ENCODE measurements around the gene TXNRD3.

Gene TXNRD3

GRCh38 chr3:126654571-126655383 lies at the start of gene TXNRD3:
Gene TXNRD3 (minus strand): TSS chr3:126655124.
- peaks cover 3 to 6% of the 10 kb centered on the region in 2 donors for H3K27me3 ChIP-seq (ENCODE audit: control insufficient read depth in 2 of 2, insufficient read depth in 2 of 2, low read length in 2 of 2)
- peak within 1 kb of the TSS; percentile 0 to 82 for H3K9ac ChIP-seq (ENCODE audit: low read depth in 1 of 2, low read length in 2 of 2)
- peaks cover 0 to 3% of the 10 kb centered on the region in 2 donors for H3K4me1 ChIP-seq (ENCODE audit: control insufficient read depth in 2 of 2, insufficient read depth in 2 of 2, low read length in 2 of 2)
- peak within 1 kb of the TSS; percentile 76 to 85 for H3K4me3 ChIP-seq (ENCODE audit: low read length in 2 of 2)
- H3K9me3 ChIP-seq (ENCODE audit: control insufficient read depth in 2 of 2, low read length in 2 of 2), result peaks cover 0 to 1% of the 10 kb centered on the region in 2 donors
- no peaks in the 10 kb centered on the region for H3K36me3 ChIP-seq (ENCODE audit: control insufficient read depth in 2 of 2, insufficient read depth in 2 of 2, low read length in 2 of 2)
- peak within 1 kb of the TSS; percentile 1 to 61 for H3K27ac ChIP-seq (ENCODE audit: low read depth in 2 of 2, low read length in 2 of 2)

GRCh38 chr3:126703512-126704493 lies 48.9 kb upstream of the TXNRD3 start, which contains the start of gene CHCHD6:
Gene CHCHD6 (plus strand): TSS chr3:126704240. CDS start chr3:126704313, 73 bp downstream.
- H3K27me3 ChIP-seq (ENCODE audit: control insufficient read depth in 2 of 2, insufficient read depth in 2 of 2, low read length in 2 of 2), result no peaks in the 10 kb centered on the region
- H3K9me3 ChIP-seq (ENCODE audit: control insufficient read depth in 2 of 2, low read length in 2 of 2), result no peaks in the 10 kb centered on the region
- H3K27ac ChIP-seq (ENCODE audit: low read depth in 2 of 2, low read length in 2 of 2), result no peak within 1 kb of the TSS
- H3K4me1 ChIP-seq (ENCODE audit: control insufficient read depth in 2 of 2, insufficient read depth in 2 of 2, low read length in 2 of 2), result peaks cover 5 to 11% of the 10 kb centered on the region in 2 donors
- H3K36me3 ChIP-seq (ENCODE audit: control insufficient read depth in 2 of 2, insufficient read depth in 2 of 2, low read length in 2 of 2), result no peaks in the 10 kb centered on the region
- peak within 1 kb of the TSS; percentile 80 for H3K4me3 ChIP-seq (ENCODE audit: low read length in 2 of 2)
- peak within 1 kb of the TSS; percentile 34 to 57 for H3K9ac ChIP-seq (ENCODE audit: low read depth in 1 of 2, low read length in 2 of 2)

GRCh38 chr3:126699011-126699410 lies 44.1 kb upstream of the TXNRD3 start:
- Histone ChIP-seq H3K36me3 (ENCODE audit: control insufficient read depth in 2 of 2, insufficient read depth in 2 of 2, low read length in 2 of 2) (no peaks in the 10 kb centered on the region), H3K9me3 (ENCODE audit: control insufficient read depth in 2 of 2, low read length in 2 of 2) (no peaks in the 10 kb centered on the region), H3K27ac (ENCODE audit: low read depth in 2 of 2, low read length in 2 of 2) (no peak overlapping the region), H3K9ac (ENCODE audit: low read depth in 1 of 2, low read length in 2 of 2) (no peak overlapping the region), H3K27me3 (ENCODE audit: control insufficient read depth in 2 of 2, insufficient read depth in 2 of 2, low read length in 2 of 2) (peaks cover 0 to 4% of the 10 kb centered on the region in 2 donors), H3K4me1 (ENCODE audit: control insufficient read depth in 2 of 2, insufficient read depth in 2 of 2, low read length in 2 of 2) (peaks cover 4 to 5% of the 10 kb centered on the region in 2 donors), H3K4me3 (ENCODE audit: low read length in 2 of 2) (no peak overlapping the region)

GRCh38 chr3:126696701-126697267 lies 41.9 kb upstream of the TXNRD3 start:
- Histone ChIP-seq H3K27ac (ENCODE audit: low read depth in 2 of 2, low read length in 2 of 2) (no peak overlapping the region), H3K9me3 (ENCODE audit: control insufficient read depth in 2 of 2, low read length in 2 of 2) (no peaks in the 10 kb centered on the region), H3K36me3 (ENCODE audit: control insufficient read depth in 2 of 2, insufficient read depth in 2 of 2, low read length in 2 of 2) (no peaks in the 10 kb centered on the region), H3K4me1 (ENCODE audit: control insufficient read depth in 2 of 2, insufficient read depth in 2 of 2, low read length in 2 of 2) (no peaks in the 10 kb centered on the region), H3K27me3 (ENCODE audit: control insufficient read depth in 2 of 2, insufficient read depth in 2 of 2, low read length in 2 of 2) (peaks cover 4% of the 10 kb centered on the region in 2 donors), H3K4me3 (ENCODE audit: low read length in 2 of 2) (no peak overlapping the region), H3K9ac (ENCODE audit: low read depth in 1 of 2, low read length in 2 of 2) (no peak overlapping the region)

- no peak overlapping the region for H3K4me3 ChIP-seq (ENCODE audit: low read length in 2 of 2)
- H3K36me3 ChIP-seq (ENCODE audit: control insufficient read depth in 2 of 2, insufficient read depth in 2 of 2, low read length in 2 of 2), result no peaks in the 10 kb centered on the region
- no peaks in the 10 kb centered on the region for H3K4me1 ChIP-seq (ENCODE audit: control insufficient read depth in 2 of 2, insufficient read depth in 2 of 2, low read length in 2 of 2)
- no peak overlapping the region for H3K9ac ChIP-seq (ENCODE audit: low read depth in 1 of 2, low read length in 2 of 2)
- H3K27ac ChIP-seq (ENCODE audit: low read depth in 2 of 2, low read length in 2 of 2), result no peak overlapping the region
- H3K9me3 ChIP-seq (ENCODE audit: control insufficient read depth in 2 of 2, low read length in 2 of 2), result no peaks in the 10 kb centered on the region
- peaks cover 4% of the 10 kb centered on the region in 2 donors for H3K27me3 ChIP-seq (ENCODE audit: control insufficient read depth in 2 of 2, insufficient read depth in 2 of 2, low read length in 2 of 2)
Observed at GRCh38 chr3:126693921-126694320, 39.0 kb upstream of the TXNRD3 start.

GRCh38 chr3:126692858-126693257 lies 37.9 kb upstream of the TXNRD3 start:
- Histone ChIP-seq H3K9me3 (ENCODE audit: control insufficient read depth in 2 of 2, low read length in 2 of 2) (no peaks in the 10 kb centered on the region), H3K27ac (ENCODE audit: low read depth in 2 of 2, low read length in 2 of 2) (no peak overlapping the region), H3K4me1 (ENCODE audit: control insufficient read depth in 2 of 2, insufficient read depth in 2 of 2, low read length in 2 of 2) (no peaks in the 10 kb centered on the region), H3K27me3 (ENCODE audit: control insufficient read depth in 2 of 2, insufficient read depth in 2 of 2, low read length in 2 of 2) (peaks cover 0 to 4% of the 10 kb centered on the region in 2 donors), H3K4me3 (ENCODE audit: low read length in 2 of 2) (no peak overlapping the region), H3K36me3 (ENCODE audit: control insufficient read depth in 2 of 2, insufficient read depth in 2 of 2, low read length in 2 of 2) (no peaks in the 10 kb centered on the region), H3K9ac (ENCODE audit: low read depth in 1 of 2, low read length in 2 of 2) (no peak overlapping the region)

- Histone ChIP-seq H3K4me1 (ENCODE audit: control insufficient read depth in 2 of 2, insufficient read depth in 2 of 2, low read length in 2 of 2) (no peaks in the 10 kb centered on the region), H3K27ac (ENCODE audit: low read depth in 2 of 2, low read length in 2 of 2) (no peak overlapping the region), H3K9ac (ENCODE audit: low read depth in 1 of 2, low read length in 2 of 2) (no peak overlapping the region), H3K9me3 (ENCODE audit: control insufficient read depth in 2 of 2, low read length in 2 of 2) (no peaks in the 10 kb centered on the region), H3K4me3 (ENCODE audit: low read length in 2 of 2) (no peak overlapping the region), H3K27me3 (ENCODE audit: control insufficient read depth in 2 of 2, insufficient read depth in 2 of 2, low read length in 2 of 2) (peaks cover 0 to 4% of the 10 kb centered on the region in 2 donors), H3K36me3 (ENCODE audit: control insufficient read depth in 2 of 2, insufficient read depth in 2 of 2, low read length in 2 of 2) (no peaks in the 10 kb centered on the region)
Observed at GRCh38 chr3:126691765-126692164, 36.8 kb upstream of the TXNRD3 start.

GRCh38 chr3:126685493-126685892 lies 30.6 kb upstream of the TXNRD3 start:
- Histone ChIP-seq H3K27me3 (ENCODE audit: control insufficient read depth in 2 of 2, insufficient read depth in 2 of 2, low read length in 2 of 2) (no peaks in the 10 kb centered on the region), H3K9ac (ENCODE audit: low read depth in 1 of 2, low read length in 2 of 2) (no peak overlapping the region), H3K4me1 (ENCODE audit: control insufficient read depth in 2 of 2, insufficient read depth in 2 of 2, low read length in 2 of 2) (no peaks in the 10 kb centered on the region), H3K9me3 (ENCODE audit: control insufficient read depth in 2 of 2, low read length in 2 of 2) (no peaks in the 10 kb centered on the region), H3K4me3 (ENCODE audit: low read length in 2 of 2) (no peak overlapping the region), H3K27ac (ENCODE audit: low read depth in 2 of 2, low read length in 2 of 2) (no peak overlapping the region), H3K36me3 (ENCODE audit: control insufficient read depth in 2 of 2, insufficient read depth in 2 of 2, low read length in 2 of 2) (no peaks in the 10 kb centered on the region)

GRCh38 chr3:126685021-126685420 lies 30.1 kb upstream of the TXNRD3 start:
- no peaks in the 10 kb centered on the region for H3K4me1 ChIP-seq (ENCODE audit: control insufficient read depth in 2 of 2, insufficient read depth in 2 of 2, low read length in 2 of 2)
- no peak overlapping the region for H3K4me3 ChIP-seq (ENCODE audit: low read length in 2 of 2)
- H3K9ac ChIP-seq (ENCODE audit: low read depth in 1 of 2, low read length in 2 of 2), result no peak overlapping the region
- no peaks in the 10 kb centered on the region for H3K27me3 ChIP-seq (ENCODE audit: control insufficient read depth in 2 of 2, insufficient read depth in 2 of 2, low read length in 2 of 2)
- H3K27ac ChIP-seq (ENCODE audit: low read depth in 2 of 2, low read length in 2 of 2), result no peak overlapping the region
- no peaks in the 10 kb centered on the region for H3K36me3 ChIP-seq (ENCODE audit: control insufficient read depth in 2 of 2, insufficient read depth in 2 of 2, low read length in 2 of 2)
- no peaks in the 10 kb centered on the region for H3K9me3 ChIP-seq (ENCODE audit: control insufficient read depth in 2 of 2, low read length in 2 of 2)

Data from mucosa of rectum (tissue), 2 donors.